Measurements from ENCODE around the gene DLX6. TPM values are rescaled to one million over a fixed set of nuclear protein-coding genes. Genes with fewer than 3 reads are reported as not detected.

Gene DLX6
- total and polyA plus RNA-seq, 4 donors, result not detected

GRCh38 chr7:96968981-96969380 lies 36.4 kb upstream of the DLX6 start:
- TF ChIP-seq CTCF (IDR thresholded peaks at IDR 0.05; ENCODE audit: control extremely low read depth, extremely low read depth), result no peak
- no peak for DNase-seq
- H3K27me3 ChIP-seq (ENCODE audit: control insufficient read depth in 3 of 3, insufficient read depth in 3 of 3, low read length in 2 of 3), result peaks cover 3 to 11% (median 4%) of the 10 kb centered on the region in 3 donors
- ATAC-seq (ENCODE audit: insufficient read depth, low FRiP score), result no peak
- no peak overlapping the region for H3K4me3 ChIP-seq
- H3K9me3 ChIP-seq (ENCODE audit: control insufficient read depth in 4 of 4, insufficient read depth in 3 of 4, low read length in 3 of 4), result peaks cover 0 to 5% (median 0%) of the 10 kb centered on the region in 4 donors
- 80 to 84% methylated on average over 2 of the region's 2 CpGs for WGBS, 2 donors
- H3K27ac ChIP-seq (ENCODE audit: low read depth in 1 of 2, low read length in 1 of 2), result no peak overlapping the region
- no peaks in the 10 kb centered on the region for H3K4me1 ChIP-seq (ENCODE audit: control insufficient read depth in 5 of 5, insufficient read depth in 5 of 5, low read length in 5 of 5)
- no peak overlapping the region for H3K9ac ChIP-seq (ENCODE audit: insufficient read depth in 1 of 2, low read length in 2 of 2)
- no peaks in the 10 kb centered on the region for H3K36me3 ChIP-seq (ENCODE audit: control insufficient read depth in 4 of 4, insufficient read depth in 4 of 4, low read length in 4 of 4)

- H3K9me3 ChIP-seq (ENCODE audit: control insufficient read depth in 4 of 4, insufficient read depth in 3 of 4, low read length in 3 of 4), result peaks cover 0 to 3% (median 0%) of the 10 kb centered on the region in 4 donors
- no peak overlapping the region for H3K4me3 ChIP-seq
These were observed 34.6 kb upstream of the DLX6 start for GRCh38 chr7:96970739-96971138.

GRCh38 chr7:96973986-96974385 lies 31.4 kb upstream of the DLX6 start:
- Histone ChIP-seq H3K36me3 (ENCODE audit: control insufficient read depth in 4 of 4, insufficient read depth in 4 of 4, low read length in 4 of 4) (no peaks in the 10 kb centered on the region), H3K27ac (ENCODE audit: low read depth in 1 of 2, low read length in 1 of 2) (no peak overlapping the region), H3K9ac (ENCODE audit: insufficient read depth in 1 of 2, low read length in 2 of 2) (no peak overlapping the region), H3K4me3 (no peak overlapping the region), H3K27me3 (ENCODE audit: control insufficient read depth in 3 of 3, insufficient read depth in 3 of 3, low read length in 2 of 3) (peaks cover 2 to 20% (median 3%) of the 10 kb centered on the region in 3 donors), H3K4me1 (ENCODE audit: control insufficient read depth in 5 of 5, insufficient read depth in 5 of 5, low read length in 5 of 5) (no peaks in the 10 kb centered on the region), H3K9me3 (ENCODE audit: control insufficient read depth in 4 of 4, insufficient read depth in 3 of 4, low read length in 3 of 4) (peaks cover 0 to 3% (median 0%) of the 10 kb centered on the region in 4 donors)
- TF ChIP-seq CTCF (IDR thresholded peaks at IDR 0.05; ENCODE audit: control extremely low read depth, extremely low read depth), result no peak
- DNase-seq, result no peak
- ATAC-seq (ENCODE audit: insufficient read depth, low FRiP score), result no peak
- WGBS, 2 donors, result 63 to 86% methylated on average over 2 of the region's 2 CpGs

More at GRCh38 chr7:96970739-96971138, 34.6 kb upstream of the DLX6 start:
- H3K9ac ChIP-seq (ENCODE audit: insufficient read depth in 1 of 2, low read length in 2 of 2), result no peak overlapping the region
- H3K4me1 ChIP-seq (ENCODE audit: control insufficient read depth in 5 of 5, insufficient read depth in 5 of 5, low read length in 5 of 5), result no peaks in the 10 kb centered on the region
- H3K36me3 ChIP-seq (ENCODE audit: control insufficient read depth in 4 of 4, insufficient read depth in 4 of 4, low read length in 4 of 4), result no peaks in the 10 kb centered on the region
- no peak for TF ChIP-seq CTCF (IDR thresholded peaks at IDR 0.05; ENCODE audit: control extremely low read depth, extremely low read depth)
- no peak for DNase-seq
- peaks cover 3 to 11% (median 4%) of the 10 kb centered on the region in 3 donors for H3K27me3 ChIP-seq (ENCODE audit: control insufficient read depth in 3 of 3, insufficient read depth in 3 of 3, low read length in 2 of 3)
- no peak for ATAC-seq (ENCODE audit: insufficient read depth, low FRiP score)
- no peak overlapping the region for H3K27ac ChIP-seq (ENCODE audit: low read depth in 1 of 2, low read length in 1 of 2)

GRCh38 chr7:96976106-96976505 lies 29.2 kb upstream of the DLX6 start:
- Histone ChIP-seq H3K36me3 (ENCODE audit: control insufficient read depth in 4 of 4, insufficient read depth in 4 of 4, low read length in 4 of 4) (no peaks in the 10 kb centered on the region), H3K4me3 (no peak overlapping the region), H3K4me1 (ENCODE audit: control insufficient read depth in 5 of 5, insufficient read depth in 5 of 5, low read length in 5 of 5) (no peaks in the 10 kb centered on the region), H3K27ac (ENCODE audit: low read depth in 1 of 2, low read length in 1 of 2) (no peak overlapping the region), H3K9me3 (ENCODE audit: control insufficient read depth in 4 of 4, insufficient read depth in 3 of 4, low read length in 3 of 4) (no peaks in the 10 kb centered on the region), H3K27me3 (ENCODE audit: control insufficient read depth in 3 of 3, insufficient read depth in 3 of 3, low read length in 2 of 3) (peaks cover 0 to 20% (median 3%) of the 10 kb centered on the region in 3 donors), H3K9ac (ENCODE audit: insufficient read depth in 1 of 2, low read length in 2 of 2) (no peak overlapping the region)
- no peak for ATAC-seq (ENCODE audit: insufficient read depth, low FRiP score)
- WGBS, 2 donors, result 74 to 85% methylated on average over 2 of the region's 2 CpGs
- TF ChIP-seq CTCF (IDR thresholded peaks at IDR 0.05; ENCODE audit: control extremely low read depth, extremely low read depth), result no peak
- no peak for DNase-seq

Data from lung (tissue), 12 donors.